Testis (tissue), 3 donors: ENCODE measurements around the gene BID. TPM values are rescaled to one million over a fixed set of nuclear protein-coding genes. Genes with fewer than 3 reads are reported as not detected.

Experiments used
- DNase-seq: peaks from one replicate; pipeline ENCODE4 v3.0.0-alpha.2; 2019
- H3K27ac ChIP-seq, 2 donors: fragments of 200-600 bp; sonication (generic); one replicate each; pipeline ENCODE4 v1.5.1; 2019
- H3K27me3 ChIP-seq: fragments of 200-600 bp; sonication (generic); one replicate; pipeline ENCODE4 v1.5.1; 2019
- H3K36me3 ChIP-seq: fragments of 200-600 bp; sonication (generic); one replicate; pipeline ENCODE4 v1.5.1; 2017; ENCODE audit warnings: low read depth; ENCODE audit errors: missing control alignments
- H3K4me1 ChIP-seq: fragments of 200-600 bp; sonication (generic); one replicate; pipeline ENCODE4 v1.5.1; 2019
- H3K4me3 ChIP-seq, 2 donors: fragments of 200-600 bp; sonication (generic); one replicate each; pipeline ENCODE4 v1.5.1; 2017 to 2019
- H3K9me3 ChIP-seq: fragments of 200-600 bp; sonication (generic); one replicate; pipeline ENCODE4 v1.5.1; 2017
- POLR2A ChIP-seq: fragments of 450-650 bp; IDR thresholded peaks from one replicate; pipeline ENCODE4 v1.6.1; 2017; ENCODE audit warnings: antibody characterized with exemption, mild to moderate bottlenecking, moderate library complexity
- WGBS, 2 donors: methylation state at CpG; one replicate each; pipeline ENCODE4 v1.1.5; 2018; 5-methylcytosine and 5-hydroxymethylcytosine counted together
- intact Hi-C: fragments of 100-400 bp; cut with DNase I; formaldehyde crosslinking; loops from one replicate; pipeline ENCODE4 v1.15.1; 2023; ENCODE audit warnings: low total_unique reads
- polyA plus RNA-seq: library from polyadenylated mRNA; stranded (reverse); fragments of 350-450 nt; fragmentation: Illumina TruSeq; extraction: RNeasy Lipid Tissue Mini Kit (QIAGEN cat#74804); gene quantifications from one replicate; pipeline ENCODE4 v1.2.3, GENCODE V29; 2014; ENCODE audit warnings: low read depth, low replicate concordance; ENCODE audit not compliant: insufficient read depth
- total RNA-seq, 2 donors: library from RNA; depleted of rRNA; stranded (reverse); fragments of >200 nt; gene quantifications; one replicate each; pipeline ENCODE4 v1.2.3, GENCODE V29; 2016
- TF ChIP-seq, protein P1 (sequence below), 3 experiments: fragments of 450-650 bp in 2 of 3; fragments of 200-600 bp in 1 of 3; sonication (generic) in 1 of 3; IDR thresholded peaks; one replicate each; pipeline ENCODE4 v1.5.1; 2016 to 2019; ENCODE audit warnings: antibody characterized with exemption in 3 of 3, mild to moderate bottlenecking in 2 of 3, moderate library complexity in 1 of 3

The BID gene
- total and polyA plus RNA-seq, 3 donors from 2014 or later, result 6.9 to 8.4 (median 8.3) TPM

DNA sequence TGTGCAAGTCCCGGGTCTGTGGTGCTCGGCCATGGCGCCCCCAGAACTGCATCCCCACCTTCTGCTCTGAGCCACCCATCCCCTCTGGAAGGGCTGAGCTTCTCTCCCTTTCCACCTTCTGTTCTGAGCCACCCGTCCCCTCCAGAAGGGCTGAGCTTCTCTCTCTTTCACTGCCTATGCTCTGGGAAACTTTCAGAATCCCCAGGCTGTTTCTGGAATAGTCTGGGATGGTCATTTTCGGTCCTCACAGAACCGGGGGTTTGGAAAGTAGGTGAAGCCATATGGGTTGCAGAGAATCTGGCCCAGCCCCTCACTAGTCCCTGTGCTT lies 3.4 kb upstream of the BID start:
- 73 to 75% methylated on average over 4 to 6 of the region's 6 CpGs for WGBS, 2 donors
- intact Hi-C loops, result no loop called here
- TF ChIP-seq, protein P1, sequence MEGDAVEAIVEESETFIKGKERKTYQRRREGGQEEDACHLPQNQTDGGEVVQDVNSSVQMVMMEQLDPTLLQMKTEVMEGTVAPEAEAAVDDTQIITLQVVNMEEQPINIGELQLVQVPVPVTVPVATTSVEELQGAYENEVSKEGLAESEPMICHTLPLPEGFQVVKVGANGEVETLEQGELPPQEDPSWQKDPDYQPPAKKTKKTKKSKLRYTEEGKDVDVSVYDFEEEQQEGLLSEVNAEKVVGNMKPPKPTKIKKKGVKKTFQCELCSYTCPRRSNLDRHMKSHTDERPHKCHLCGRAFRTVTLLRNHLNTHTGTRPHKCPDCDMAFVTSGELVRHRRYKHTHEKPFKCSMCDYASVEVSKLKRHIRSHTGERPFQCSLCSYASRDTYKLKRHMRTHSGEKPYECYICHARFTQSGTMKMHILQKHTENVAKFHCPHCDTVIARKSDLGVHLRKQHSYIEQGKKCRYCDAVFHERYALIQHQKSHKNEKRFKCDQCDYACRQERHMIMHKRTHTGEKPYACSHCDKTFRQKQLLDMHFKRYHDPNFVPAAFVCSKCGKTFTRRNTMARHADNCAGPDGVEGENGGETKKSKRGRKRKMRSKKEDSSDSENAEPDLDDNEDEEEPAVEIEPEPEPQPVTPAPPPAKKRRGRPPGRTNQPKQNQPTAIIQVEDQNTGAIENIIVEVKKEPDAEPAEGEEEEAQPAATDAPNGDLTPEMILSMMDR (IDR thresholded peaks at IDR 0.05), result no peak
- no peak overlapping the region for H3K4me3 ChIP-seq
- no peak overlapping the region for H3K27ac ChIP-seq
- no peaks in the 10 kb centered on the region for H3K27me3 ChIP-seq
- H3K36me3 ChIP-seq, result no peaks in the 10 kb centered on the region
- H3K4me1 ChIP-seq, result peaks cover 5% of the 10 kb centered on the region
- DNase-seq, result no peak
- no peaks in the 10 kb centered on the region for H3K9me3 ChIP-seq

- Histone ChIP-seq H3K9me3 (no peaks in the 10 kb centered on the region), H3K27ac (peak overlapping the region in 1 of 2 donors; percentile 36), H3K4me1 (peaks cover 5% of the 10 kb centered on the region), H3K27me3 (no peaks in the 10 kb centered on the region), H3K36me3 (no peaks in the 10 kb centered on the region), H3K4me3 (no peak overlapping the region)
- no peak for TF ChIP-seq POLR2A
- TF ChIP-seq, protein P1 (IDR thresholded peaks at IDR 0.05), result no peak
- no peak for DNase-seq
- 73 to 76% methylated on average over 25 to 27 of the region's 27 CpGs for whole genome bisulfite sequencing, 2 donors
- intact Hi-C loops, result no loop called here
Measured at GRCh38 chr22:17777005-17777716, 2.9 kb upstream of the BID start.

DNA sequence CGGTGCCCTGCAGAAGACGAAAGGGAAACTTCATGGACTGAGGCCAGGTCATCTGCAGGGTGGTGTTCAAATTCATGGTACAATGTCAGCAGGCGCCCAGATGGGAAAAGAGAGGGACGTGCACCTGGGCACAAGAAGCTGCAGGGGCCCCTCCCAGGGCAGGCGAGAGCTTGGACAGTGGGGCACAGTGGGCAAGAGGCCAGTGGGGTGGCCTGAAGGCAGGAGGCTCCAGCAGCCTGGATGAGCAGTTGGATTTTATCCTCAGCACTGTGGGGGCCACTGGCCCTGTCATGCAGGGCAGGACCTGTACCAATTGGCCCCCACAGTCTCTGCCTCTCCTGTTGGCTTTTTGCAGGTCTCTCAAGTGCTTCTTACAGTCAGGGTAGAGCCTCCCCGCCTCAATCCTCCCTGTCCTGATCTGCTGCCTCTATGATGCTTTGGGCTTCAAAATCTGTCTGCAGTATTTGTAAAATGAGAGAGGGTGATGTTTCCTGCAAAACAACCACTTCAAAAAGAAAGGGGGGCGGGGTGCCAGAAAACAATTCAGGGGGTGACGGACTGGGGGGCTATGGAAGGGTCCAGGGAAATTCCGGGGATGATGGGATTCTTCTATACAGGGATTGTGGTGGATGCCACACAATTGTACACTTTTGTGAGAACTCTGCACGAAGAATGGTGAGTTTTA lies 1.7 kb upstream of the BID start:
- H3K27ac ChIP-seq, result no peak overlapping the region
- intact Hi-C loops, result no loop called here
- no peak for TF ChIP-seq POLR2A
- TF ChIP-seq, protein P1 (IDR thresholded peaks at IDR 0.05), result no peak
- peaks cover 5% of the 10 kb centered on the region for H3K4me1 ChIP-seq
- 87 to 90% methylated on average over 10 of the region's 10 CpGs for WGBS, 2 donors
- DNase-seq, result no peak
- no peak overlapping the region for H3K4me3 ChIP-seq
- H3K9me3 ChIP-seq, result no peaks in the 10 kb centered on the region
- H3K36me3 ChIP-seq, result no peaks in the 10 kb centered on the region
- no peaks in the 10 kb centered on the region for H3K27me3 ChIP-seq

DNA sequence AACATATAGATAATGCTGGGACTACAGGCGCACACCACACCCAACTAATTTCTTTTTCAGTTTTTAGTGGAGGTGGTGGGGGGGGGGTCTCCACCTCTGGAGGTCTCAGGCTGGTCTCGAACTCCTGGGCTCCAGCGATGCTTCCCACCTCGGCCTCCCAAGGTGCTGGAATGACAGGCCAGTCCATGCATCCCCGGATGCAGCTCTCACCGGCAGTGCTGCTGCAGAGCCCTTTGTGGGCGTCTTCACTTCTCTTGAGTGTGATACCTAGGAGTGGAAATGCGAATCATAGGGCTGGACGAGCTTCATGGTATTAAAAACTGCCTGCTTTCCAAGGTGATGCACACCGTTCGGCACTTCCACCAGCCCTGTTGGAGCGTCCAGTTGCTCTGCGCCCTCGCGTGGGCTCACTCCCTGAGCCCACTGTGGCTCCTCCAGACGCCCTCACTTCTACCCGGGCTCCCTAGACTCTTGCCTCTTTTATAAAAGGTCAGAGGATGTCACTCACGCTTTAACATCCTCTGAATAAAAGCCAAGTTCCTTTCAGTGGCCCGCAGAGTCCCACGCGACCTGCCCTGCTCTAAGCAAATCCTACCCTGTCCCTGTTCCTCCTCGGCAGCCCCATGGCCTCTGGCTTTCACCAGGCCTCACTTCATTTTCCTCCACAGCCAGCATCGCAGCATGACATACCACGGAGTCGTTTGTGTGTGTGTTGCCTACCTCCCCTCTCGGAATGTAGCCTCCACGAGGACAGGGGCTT lies 837 bp upstream of the BID start:
- TF ChIP-seq, protein P1 (IDR thresholded peaks at IDR 0.05), result no peak
- no peak for TF ChIP-seq POLR2A
- no peak overlapping the region for H3K4me3 ChIP-seq
- WGBS, 2 donors, result 55 to 73% methylated on average over 27 of the region's 27 CpGs

More for the DNA sequence above, 837 bp upstream of the BID start:
- Histone ChIP-seq H3K9me3 (no peaks in the 10 kb centered on the region), H3K27ac (no peak overlapping the region), H3K36me3 (no peaks in the 10 kb centered on the region), H3K27me3 (no peaks in the 10 kb centered on the region), H3K4me1 (peaks cover 5% of the 10 kb centered on the region)
- intact Hi-C loops, result no loop called here
- no peak for DNase-seq
